ENCODE measurements around the gene PLCB2. TPM values are rescaled to one million over a fixed set of nuclear protein-coding genes. Genes with fewer than 3 reads are reported as not detected.

The PLCB2 gene
- total and polyA plus RNA-seq, 9 of the 15 experiments (the other 6 are each of a cell fraction or from before 2014, with no cell fraction given), result 0.37 to 12.3 (median 8.0) TPM

DNA sequence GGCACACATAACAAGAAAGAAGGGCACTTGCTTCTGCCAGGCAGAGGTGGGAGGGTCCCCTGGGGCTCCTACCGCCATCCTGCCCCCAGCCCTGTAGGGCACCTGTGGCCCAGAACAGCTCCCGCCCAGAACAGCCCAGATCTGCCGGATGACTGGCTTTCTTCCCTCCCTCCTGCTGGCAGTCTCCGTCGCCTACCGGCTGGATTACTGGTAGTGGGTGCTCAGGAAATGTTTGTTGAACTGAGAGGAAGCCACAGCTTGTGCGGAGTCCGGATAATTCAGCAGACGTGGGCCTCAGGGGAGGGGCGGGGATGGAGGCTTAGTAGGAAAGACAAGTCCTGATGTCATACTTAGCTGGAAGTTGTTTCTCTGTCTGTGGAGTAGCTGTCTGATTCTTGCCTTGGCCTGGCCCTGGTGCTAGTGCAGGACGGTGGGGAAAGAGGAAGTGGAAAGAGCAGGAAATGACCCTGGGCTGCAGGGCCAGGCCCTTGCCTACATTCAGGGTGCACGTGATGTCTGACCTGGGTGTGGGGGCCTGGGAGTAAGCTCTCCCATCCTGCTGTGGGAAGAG lies 26.3 kb upstream of the PLCB2 start (continued):
- TF ChIP-seq TFAM (CRISPR knock-in tag; conservative IDR thresholded peaks at IDR 0.05) (no peak), DNMT1 (IDR thresholded peaks at IDR 0.05) (no peak), E2F6 (IDR thresholded peaks at IDR 0.05; ENCODE audit: borderline replicate concordance in 1 of 2, extremely low read depth in 1 of 2, insufficient read depth in 1 of 2, insufficient read length in 1 of 2, low read depth in 1 of 2, low read length in 1 of 2, poor library complexity in 1 of 2, severe bottlenecking in 1 of 2) (peak in 1 of 2 experiments; percentile 17), ETV6 (IDR thresholded peaks at IDR 0.05; ENCODE audit: borderline replicate concordance in 1 of 2, low read depth in 2 of 2, low read length in 1 of 2) (0 out of 4 replicates have a peak, but pooled peaks of 1 of the 2 experiments have one; percentile 34), ETV6 (CRISPR knock-in tag; IDR thresholded peaks at IDR 0.05; ENCODE audit: borderline replicate concordance) (no peak), ATF7 (IDR thresholded peaks at IDR 0.05) (peak; percentile 58; the same call in 1 of the 2 replicates), PHF20 (IDR thresholded peaks at IDR 0.05; ENCODE audit: partially characterized antibody) (peak; percentile 20), CC2D1A (IDR thresholded peaks at IDR 0.05) (no peak), TRIM25 (IDR thresholded peaks at IDR 0.05; ENCODE audit: borderline replicate concordance) (no peak), BCL6 (CRISPR knock-in tag; IDR thresholded peaks at IDR 0.05) (no peak), CTBP1 (IDR thresholded peaks at IDR 0.05; ENCODE audit: borderline replicate concordance) (peak; percentile 44; the same call in 1 of the 2 replicates), ZNF639 (CRISPR knock-in tag; conservative IDR thresholded peaks at IDR 0.05 in 1 of 2, IDR thresholded peaks at IDR 0.05 in 1 of 2) (peak in 1 of 2 experiments; percentile 77; a peak in 1 of 4 replicates), CXXC5 (CRISPR knock-in tag; IDR thresholded peaks at IDR 0.05) (peak; percentile 51; the same call in 1 of the 2 replicates), ZNF3 (CRISPR knock-in tag; IDR thresholded peaks at IDR 0.05) (no peak), BHLHE40 (IDR thresholded peaks at IDR 0.05; ENCODE audit: low read length) (peak; percentile 91), KLF10 (CRISPR knock-in tag; IDR thresholded peaks at IDR 0.05) (no peak), NCOA6 (IDR thresholded peaks at IDR 0.05) (no peak), ZNF780A (CRISPR knock-in tag; IDR thresholded peaks at IDR 0.05) (no peak), ELF2 (CRISPR knock-in tag; IDR thresholded peaks at IDR 0.05) (no peak), ZNF584 (CRISPR knock-in tag; IDR thresholded peaks at IDR 0.05; ENCODE audit: low read depth) (0 out of 2 replicates have a peak, but pooled peaks have one; percentile 26), MITF (IDR thresholded peaks at IDR 0.05) (peak; percentile 50; the same call in 1 of the 2 replicates), SMAD4 (CRISPR knock-in tag; conservative IDR thresholded peaks at IDR 0.05) (peak; percentile 77)
- TF ChIP-seq, protein P1, sequence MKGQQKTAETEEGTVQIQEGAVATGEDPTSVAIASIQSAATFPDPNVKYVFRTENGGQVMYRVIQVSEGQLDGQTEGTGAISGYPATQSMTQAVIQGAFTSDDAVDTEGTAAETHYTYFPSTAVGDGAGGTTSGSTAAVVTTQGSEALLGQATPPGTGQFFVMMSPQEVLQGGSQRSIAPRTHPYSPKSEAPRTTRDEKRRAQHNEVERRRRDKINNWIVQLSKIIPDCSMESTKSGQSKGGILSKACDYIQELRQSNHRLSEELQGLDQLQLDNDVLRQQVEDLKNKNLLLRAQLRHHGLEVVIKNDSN (CRISPR knock-in tag; IDR thresholded peaks at IDR 0.05), result peak; percentile 71
